H1 (cell line): ENCODE results near the gene MYO1A. TPM values are rescaled to one million over a fixed set of nuclear protein-coding genes. Genes with fewer than 3 reads are reported as not detected.

Experiments
- CTCF ChIA-PET: fragments of 300-600 bp; sonication (Branson Sonifier 250); formaldehyde crosslinking; loops from one replicate; lab custom pipeline; 2021; ENCODE audit not compliant: partially characterized antibody; lab: Charles Lee
- POLR2A ChIA-PET: fragments of 300-600 bp; sonication (Branson Sonifier 250); formaldehyde crosslinking; loops from one replicate; lab custom pipeline; 2021; ENCODE audit warnings: inconsistent platforms; ENCODE audit not compliant: partially characterized antibody; lab: Charles Lee
- DNase-seq, 2 experiments: peaks; one replicate each; pipeline versions ENCODE4 v3.0.0 to v3.0.0-alpha.2; 2010 to 2022; ENCODE audit warnings: low spot score in 2 of 2, low read depth in 1 of 2, mixed read lengths in 1 of 2
- FAIRE-seq: peaks from 2 replicates; lab custom pipeline; 2011; peaks lifted over from hg19 to GRCh38; lab: Jason Lieb, UNC
- H2AFZ ChIP-seq: 2 replicates; pipeline ENCODE4 v1.8.1; 2012; ENCODE audit warnings: low read length, inconsistent platforms
- H2AK5ac ChIP-seq: 2 replicates; pipeline ENCODE4 v1.6.1; 2013; ENCODE audit warnings: low read depth, low read length
- H2BK120ac ChIP-seq: replicated peaks from 2 replicates; pipeline ENCODE3; 2013; ENCODE audit warnings: low read depth, low read length, inconsistent platforms
- H2BK12ac ChIP-seq: 2 replicates; pipeline ENCODE4 v1.6.1; 2013; ENCODE audit warnings: low read depth, low read length
- H2BK15ac ChIP-seq: 2 replicates; pipeline ENCODE4 v1.6.1; 2013; ENCODE audit warnings: low read length
- H2BK20ac ChIP-seq: 2 replicates; pipeline ENCODE4 v1.6.1; 2013; ENCODE audit warnings: low read length
- H2BK5ac ChIP-seq: 2 replicates; pipeline ENCODE4 v1.6.1; 2013; ENCODE audit warnings: low read depth, low read length
- H3K14ac ChIP-seq: 2 replicates; pipeline ENCODE4 v1.6.1; 2013; ENCODE audit warnings: inconsistent platforms; ENCODE audit not compliant: insufficient read length
- H3K18ac ChIP-seq: 2 replicates; pipeline ENCODE4 v1.6.1; 2013; ENCODE audit warnings: low read length; ENCODE audit errors: extremely low read depth
- H3K23ac ChIP-seq: 2 replicates; pipeline ENCODE4 v1.6.1; 2013; ENCODE audit warnings: inconsistent platforms; ENCODE audit not compliant: insufficient read length
- H3K23me2 ChIP-seq: 2 replicates; pipeline ENCODE4 v1.6.1; 2013; ENCODE audit warnings: low read depth, low read length
- H3K27ac ChIP-seq: 2 replicates; pipeline ENCODE4 v1.6.1; 2011; ENCODE audit warnings: low read depth, low read length, inconsistent platforms
- H3K27me3 ChIP-seq, 4 experiments: replicated peaks in 1 of 4; 1 replicate in 1 of 4; 2 replicates in 3 of 4; pipeline versions ENCODE4 v1.6.1 to v1.8.1; 2011 to 2013; ENCODE audit warnings: low read length in 3 of 4, mild to moderate bottlenecking in 3 of 4, inconsistent platforms in 2 of 4, mixed read lengths in 2 of 4, moderate library complexity in 1 of 4; ENCODE audit not compliant: control insufficient read depth in 3 of 4, insufficient read depth in 3 of 4; ENCODE audit errors: extremely low read depth in 1 of 4
- H3K36me3 ChIP-seq, 4 experiments: 2 replicates each; pipeline versions ENCODE4 v1.6.1 to v1.8.1; 2011 to 2013; ENCODE audit warnings: mild to moderate bottlenecking in 4 of 4, low read length in 3 of 4, moderate library complexity in 2 of 4, control low read depth in 1 of 4, inconsistent platforms in 1 of 4; ENCODE audit not compliant: insufficient read depth in 4 of 4, control insufficient read depth in 2 of 4
- H3K4ac ChIP-seq: replicated peaks from 2 replicates; pipeline ENCODE3; 2013; ENCODE audit warnings: low read length, low read depth, mixed read lengths, inconsistent platforms; ENCODE audit not compliant: insufficient read length
- H3K4me1 ChIP-seq, 4 experiments: replicated peaks in 1 of 4; 1 replicate in 1 of 4; 2 replicates in 3 of 4; pipeline versions ENCODE4 v1.6.1 to v1.8.1; 2011 to 2013; ENCODE audit warnings: low read length in 3 of 4, inconsistent platforms in 2 of 4, mixed read lengths in 1 of 4; ENCODE audit not compliant: insufficient read depth in 4 of 4, control insufficient read depth in 3 of 4
- H3K4me2 ChIP-seq, 2 experiments: 2 replicates each; pipeline versions ENCODE4 v1.6.1 to v1.8.1; 2011 to 2013; ENCODE audit warnings: low read depth in 2 of 2, low read length in 2 of 2, control low read depth in 1 of 2, inconsistent platforms in 1 of 2, mild to moderate bottlenecking in 1 of 2; ENCODE audit not compliant: insufficient read depth in 1 of 2
- H3K4me3 ChIP-seq, 4 experiments: fragments of 200-600, 300-600 bp in 1 of 4; sonication (generic), shearing (Covaris generic), sonication (Bioruptor Twin) in 1 of 4; 2 replicates each; pipeline versions ENCODE4 v1.5.1 to v1.8.1; 2011 to 2016; ENCODE audit warnings: low read length in 4 of 4, low read depth in 3 of 4, control low read depth in 2 of 4, inconsistent platforms in 2 of 4, mild to moderate bottlenecking in 2 of 4, mixed read lengths in 1 of 4, moderate library complexity in 1 of 4; ENCODE audit not compliant: insufficient read depth in 2 of 4; ENCODE audit errors: extremely low read depth in 1 of 4
- H3K56ac ChIP-seq: replicated peaks from 2 replicates; pipeline ENCODE3; 2013; ENCODE audit warnings: low read depth, mild to moderate bottlenecking, mixed read lengths, low read length, inconsistent platforms; ENCODE audit not compliant: insufficient read length
- H3K79me1 ChIP-seq: 2 replicates; pipeline ENCODE4 v1.6.1; 2013; ENCODE audit warnings: low read depth, low read length, control low read depth
- H3K79me2 ChIP-seq, 2 experiments: 2 replicates each; pipeline versions ENCODE4 v1.6.1 to v1.8.1; 2012 to 2013; ENCODE audit warnings: low read length in 2 of 2, mild to moderate bottlenecking in 2 of 2, inconsistent platforms in 1 of 2; ENCODE audit not compliant: insufficient read depth in 2 of 2, control insufficient read depth in 1 of 2
- H3K9ac ChIP-seq, 4 experiments: replicated peaks in 1 of 4; 1 replicate in 1 of 4; 2 replicates in 3 of 4; pipeline versions ENCODE4 v1.6.1 to v1.8.1; 2011 to 2013; ENCODE audit warnings: low read depth in 3 of 4, low read length in 3 of 4, control low read depth in 2 of 4, mild to moderate bottlenecking in 2 of 4, moderate library complexity in 2 of 4, inconsistent platforms in 1 of 4; ENCODE audit errors: extremely low read depth in 1 of 4
- H3K9me3 ChIP-seq, 2 experiments: 2 replicates each; pipeline versions ENCODE4 v1.6.1 to v1.8.1; 2012 to 2013; ENCODE audit warnings: mild to moderate bottlenecking in 2 of 2, moderate library complexity in 2 of 2, control low read depth in 1 of 2, inconsistent platforms in 1 of 2, low read depth in 1 of 2, low read length in 1 of 2, mixed read lengths in 1 of 2; ENCODE audit not compliant: insufficient read depth in 2 of 2
- H4K20me1 ChIP-seq, 2 experiments: replicated peaks in 1 of 2; 2 replicates each; pipeline versions ENCODE3 to v1.8.1; 2011 to 2013; ENCODE audit warnings: inconsistent platforms in 2 of 2, low read length in 2 of 2, mild to moderate bottlenecking in 1 of 2; ENCODE audit not compliant: insufficient read depth in 2 of 2, control insufficient read depth in 1 of 2
- H4K5ac ChIP-seq: 2 replicates; pipeline ENCODE4 v1.6.1; 2013; ENCODE audit warnings: low read length, low read depth, mixed read lengths, inconsistent platforms; ENCODE audit not compliant: insufficient read length
- H4K8ac ChIP-seq: 2 replicates; pipeline ENCODE4 v1.8.0; 2013; ENCODE audit warnings: mild to moderate bottlenecking, moderate library complexity, low read length, inconsistent platforms; ENCODE audit not compliant: insufficient read depth; ENCODE audit errors: extremely low read depth
- H4K91ac ChIP-seq: replicated peaks from 2 replicates; pipeline ENCODE3; 2013; ENCODE audit warnings: low read length, mixed read lengths, inconsistent platforms; ENCODE audit not compliant: insufficient read length
- ASH2L ChIP-seq: fragments of 200-600, 300-600 bp; sonication (generic); IDR thresholded peaks from one replicate; pipeline ENCODE4 v1.7.1; 2017; ENCODE audit warnings: low read length
- BACH1 ChIP-seq: IDR thresholded peaks from 2 replicates; pipeline ENCODE4 v1.6.1; 2012; ENCODE audit warnings: low read length, improper control_type of control experiment
- BRCA1 ChIP-seq: IDR thresholded peaks from 2 replicates; pipeline ENCODE4 v1.6.1; 2012; ENCODE audit warnings: low read depth, low read length, improper control_type of control experiment
- EGR1 ChIP-seq: IDR thresholded peaks from 2 replicates; pipeline ENCODE4 v1.6.1; 2011; ENCODE audit warnings: low read depth, low read length, borderline replicate concordance
- HDAC2 ChIP-seq, 2 experiments: fragments of 300-600 bp in 1 of 2; sonication (generic) in 1 of 2; IDR thresholded peaks; 2 replicates each; pipeline ENCODE4 v1.6.1; 2011 to 2012; ENCODE audit warnings: low read depth in 2 of 2, low read length in 2 of 2, mild to moderate bottlenecking in 2 of 2, moderate library complexity in 2 of 2, borderline replicate concordance in 1 of 2, inconsistent platforms in 1 of 2
- KDM4A ChIP-seq: IDR thresholded peaks from one replicate; pipeline ENCODE4 v1.7.1; 2012; ENCODE audit warnings: low read depth, mild to moderate bottlenecking, moderate library complexity, low read length, inconsistent platforms; ENCODE audit not compliant: severe bottlenecking
- KDM5A ChIP-seq: fragments of 200-600 bp; IDR thresholded peaks from 2 replicates; pipeline ENCODE4 v1.7.1; 2012; ENCODE audit warnings: mild to moderate bottlenecking, low read length, inconsistent platforms, mixed read lengths
- PHF8 ChIP-seq: fragments of 200-600 bp; sonication (generic); conservative IDR thresholded peaks from 2 replicates; pipeline ENCODE4 v1.7.1; 2012; ENCODE audit warnings: low read depth, mild to moderate bottlenecking, inconsistent platforms, low read length, moderate library complexity
- POU5F1 ChIP-seq: IDR thresholded peaks from 2 replicates; pipeline ENCODE4 v1.6.1; 2011; ENCODE audit warnings: low read depth, mild to moderate bottlenecking, low read length, moderate library complexity
- RAD21 ChIP-seq, 2 experiments: IDR thresholded peaks in 1 of 2; conservative IDR thresholded peaks in 1 of 2; 2 replicates each; pipeline ENCODE4 v1.6.1; 2011; ENCODE audit warnings: low read depth in 2 of 2, low read length in 2 of 2, improper control_type of control experiment in 1 of 2, inconsistent platforms in 1 of 2, mild to moderate bottlenecking in 1 of 2, moderate library complexity in 1 of 2
- SRF ChIP-seq: IDR thresholded peaks from 2 replicates; pipeline ENCODE4 v1.6.1; 2011; ENCODE audit warnings: mild to moderate bottlenecking, low read depth, low read length, moderate library complexity
- WGBS, 2 experiments: shearing (Covaris generic) in 1 of 2; methylation state at CpG; one replicate each; pipeline versions ENCODE4 v1.1.6 to v1.1.7; 2013 to 2015; ENCODE audit warnings: low lambda C conversion rate in 2 of 2, mixed read lengths in 2 of 2, inconsistent platforms in 1 of 2, low coverage in 1 of 2, missing lambda C conversion rate in 1 of 2; ENCODE audit not compliant: insufficient replicate concordance in 2 of 2, insufficient coverage in 1 of 2, insufficient read length in 1 of 2; ENCODE audit errors: extremely low coverage in 1 of 2, missing lambda C conversion rate in 1 of 2; 5-methylcytosine and 5-hydroxymethylcytosine counted together
- polyA plus RNA-seq, 7 experiments: library from polyadenylated mRNA; depleted of rRNA in 3 of 7; stranded (reverse) in 5 of 7; unstranded in 2 of 7; fragments of >200 nt in 5 of 7; fragments of 200-250 nt in 2 of 7; gene quantifications; 1 replicate in 5 of 7; 2 replicates in 1 of 7; 4 replicates in 1 of 7; pipeline versions ENCODE4 v1.2.1 to v1.2.3, GENCODE V29; 2011 to 2013; ENCODE audit warnings: missing spikeins in 2 of 7, mixed read lengths in 2 of 7
- total RNA-seq: library from RNA; stranded (reverse); fragmentation: NEBNext Ultra II Directional; extraction: Animal tissue kit (Norgen Biotek cat#: 25700); gene quantifications from 2 replicates; pipeline ENCODE4 v1.2.1, GENCODE V29; 2021

The MYO1A gene
- total and polyA plus RNA-seq, 2 of the 8 experiments (the other 6 are each of a cell fraction or from before 2014, with no cell fraction given): 0.54 to 0.77 TPM

DNA sequence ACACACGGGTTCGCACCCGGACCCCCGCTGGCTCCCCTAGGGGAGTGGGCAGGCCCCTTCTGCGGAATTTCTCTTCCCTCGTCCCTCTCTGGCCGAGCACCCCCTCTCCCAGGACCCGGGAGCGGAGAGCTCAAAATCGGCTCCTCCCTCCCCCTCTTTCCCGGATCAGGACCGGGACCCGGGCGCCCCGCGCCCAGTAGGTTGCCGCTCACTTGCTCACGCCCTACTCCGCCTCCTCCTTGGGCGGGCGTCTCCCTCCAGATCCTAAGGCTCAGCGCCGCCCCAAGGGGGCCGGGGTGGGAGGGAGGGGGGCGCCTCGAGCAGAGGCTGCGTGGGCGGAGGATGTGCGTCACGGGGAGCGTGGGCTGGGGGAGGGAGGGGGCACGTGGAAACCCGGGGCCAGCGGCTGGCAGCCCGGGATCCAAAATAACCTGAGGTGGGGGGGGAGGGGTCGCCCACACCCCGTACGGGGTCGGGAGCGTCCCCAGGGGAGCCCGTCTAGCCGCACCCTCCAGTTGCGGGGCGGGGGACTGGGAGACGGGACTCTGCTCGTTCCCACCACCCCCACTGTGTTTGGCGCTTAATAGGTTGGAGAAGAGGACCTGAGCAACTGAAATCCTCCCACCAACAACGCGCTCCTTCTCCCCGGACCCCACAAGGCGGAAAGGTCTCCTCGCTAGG, 37.2 kb upstream of the MYO1A start:
- DNase-seq (peak in 1 of 2 experiments; percentile 84), FAIRE-seq (no peak)
- Histone ChIP-seq H3K23me2 (peaks cover 25% of the 10 kb centered on the region), H4K5ac (peak overlapping the region; percentile 81), H3K14ac (no peak overlapping the region), H4K20me1 (peaks cover 2 to 11% of the 10 kb centered on the region in 2 experiments), H2BK5ac (peak overlapping the region; percentile 96; the same call in 1 of the 2 replicates), H4K8ac (peak overlapping the region; percentile 91), H3K4ac (peak overlapping the region; percentile 47), H2AFZ (no peak overlapping the region), H3K4me3 (peak overlapping the region; percentile 57 to 79 (median 72)), H3K9ac (peak overlapping the region in 3 of 4 experiments; percentile 63 to 75 (median 73); a peak in 5 of 7 replicates), H3K9me3 (no peaks in the 10 kb centered on the region), H2BK15ac (no peak overlapping the region), H3K56ac (peak overlapping the region; percentile 64), H3K4me2 (peak overlapping the region; percentile 81 to 89), H3K79me2 (peaks cover 0 to 18% of the 10 kb centered on the region in 2 experiments; a peak in 1 of 4 replicates), H2BK12ac (no peak overlapping the region), H4K91ac (peak overlapping the region; percentile 94), H2BK120ac (peak overlapping the region; percentile 10), H3K27me3 (no peaks in the 10 kb centered on the region), H3K36me3 (peaks cover 5 to 10% (median 6%) of the 10 kb centered on the region in 4 experiments; a peak in 6 of 8 replicates), H3K27ac (peak overlapping the region; percentile 65), H3K4me1 (peaks cover 0 to 16% (median 10%) of the 10 kb centered on the region in 4 experiments; a peak in 5 of 7 replicates), H2AK5ac (no peak overlapping the region), H3K79me1 (peaks cover 4% of the 10 kb centered on the region; the same call in 1 of the 2 replicates), H2BK20ac (no peak overlapping the region), H3K18ac (peak overlapping the region; percentile 87), H3K23ac (no peak overlapping the region)
- WGBS, 2 experiments: 3% methylated on average over 24 of the region's 52 CpGs; no CpG with 5 or more reads in 1 of the 2 experiments
- CTCF ChIA-PET: interaction anchor here (0.6 to 14.0 kb wide), 8 partner anchors 15 to 424 kb away, joined by 3 to 325 read pairs (median 3); partner anchors contain the start of genes STAT6 and TAC3
- POLR2A ChIA-PET: interaction anchor here (0.5 to 16.5 kb wide), 15 partner anchors 8 to 409 kb away, joined by 3 to 352 read pairs (median 4); partner anchors contain the start of genes LRP1, NEMP1, SHMT2 and STAT6
- TF ChIP-seq PHF8: 0 out of 2 replicates have a peak, but pooled peaks have one; percentile 29
- TF ChIP-seq KDM4A: peak; percentile 54
- TF ChIP-seq POU5F1: no peak
- TF ChIP-seq RAD21 (IDR thresholded peaks at IDR 0.05 in 1 of 2, conservative IDR thresholded peaks at IDR 0.05 in 1 of 2; ENCODE audit: low read depth in 2 of 2, low read length in 2 of 2): no peak
- no peak for TF ChIP-seq SRF
- peak in 1 of 2 experiments; percentile 14; a peak in 2 of 4 replicates for TF ChIP-seq HDAC2 (IDR thresholded peaks at IDR 0.05; ENCODE audit: borderline replicate concordance in 1 of 2, low read depth in 2 of 2, low read length in 2 of 2)
- TF ChIP-seq BACH1: peak; percentile 10; the same call in 1 of the 2 replicates
- peak; percentile 41; the same call in 1 of the 2 replicates for TF ChIP-seq EGR1
- TF ChIP-seq KDM5A: no peak
- no peak for TF ChIP-seq BRCA1
- TF ChIP-seq ASH2L: no peak
